Measurements from ENCODE around the gene LSM14B. TPM values are rescaled to one million over a fixed set of nuclear protein-coding genes. Genes with fewer than 3 reads are reported as not detected.

Gene LSM14B
- total and polyA plus RNA-seq, 7 donors, result 26.4 to 67.0 (median 54.2) TPM

DNA sequence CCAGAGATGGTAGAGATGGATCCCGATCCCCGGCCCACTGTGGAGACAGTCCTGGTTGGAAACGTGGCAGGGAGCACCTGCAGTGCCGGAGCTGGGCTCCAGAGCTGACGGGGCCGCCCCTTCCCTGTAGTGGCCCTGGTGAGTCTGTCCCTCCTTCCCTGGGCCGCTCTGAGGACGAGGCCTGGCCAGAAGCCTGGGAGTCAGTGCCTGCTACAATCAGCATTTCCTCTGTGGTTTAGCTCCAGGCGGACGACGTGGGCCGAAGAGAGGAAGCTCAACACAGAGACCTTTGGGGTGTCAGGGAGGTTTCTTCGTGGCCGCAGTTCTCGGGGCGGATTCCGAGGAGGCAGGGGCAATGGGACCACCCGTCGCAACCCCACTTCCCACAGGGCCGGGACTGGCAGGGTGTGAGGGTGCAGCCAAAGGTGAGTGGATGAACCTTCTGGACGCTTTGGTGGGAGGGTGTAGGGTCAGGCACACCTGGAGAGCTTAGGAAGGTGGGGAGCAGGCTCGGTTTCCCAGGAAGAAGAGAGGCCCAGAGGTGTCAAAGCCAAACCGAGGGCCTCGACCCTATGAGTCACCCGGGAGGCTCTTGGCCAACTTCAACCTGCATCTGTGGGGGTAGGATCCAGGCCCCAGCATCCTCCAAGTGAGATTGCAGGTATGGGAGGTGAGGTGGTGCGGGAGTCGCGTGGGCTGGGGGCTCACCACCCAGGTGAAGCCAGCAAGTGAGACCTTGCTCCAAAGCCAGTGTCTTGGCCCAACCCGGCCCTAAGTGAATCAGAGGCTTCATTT lies 11.0 kb downstream of the LSM14B start:
- intact Hi-C loops (cut with DNase I), result no loop called here
- ATAC-seq, result peak in 2 of 4 donors; percentile 2 to 13
- peak; percentile 48 to 64 for DNase-seq
- TF ChIP-seq, protein P1, sequence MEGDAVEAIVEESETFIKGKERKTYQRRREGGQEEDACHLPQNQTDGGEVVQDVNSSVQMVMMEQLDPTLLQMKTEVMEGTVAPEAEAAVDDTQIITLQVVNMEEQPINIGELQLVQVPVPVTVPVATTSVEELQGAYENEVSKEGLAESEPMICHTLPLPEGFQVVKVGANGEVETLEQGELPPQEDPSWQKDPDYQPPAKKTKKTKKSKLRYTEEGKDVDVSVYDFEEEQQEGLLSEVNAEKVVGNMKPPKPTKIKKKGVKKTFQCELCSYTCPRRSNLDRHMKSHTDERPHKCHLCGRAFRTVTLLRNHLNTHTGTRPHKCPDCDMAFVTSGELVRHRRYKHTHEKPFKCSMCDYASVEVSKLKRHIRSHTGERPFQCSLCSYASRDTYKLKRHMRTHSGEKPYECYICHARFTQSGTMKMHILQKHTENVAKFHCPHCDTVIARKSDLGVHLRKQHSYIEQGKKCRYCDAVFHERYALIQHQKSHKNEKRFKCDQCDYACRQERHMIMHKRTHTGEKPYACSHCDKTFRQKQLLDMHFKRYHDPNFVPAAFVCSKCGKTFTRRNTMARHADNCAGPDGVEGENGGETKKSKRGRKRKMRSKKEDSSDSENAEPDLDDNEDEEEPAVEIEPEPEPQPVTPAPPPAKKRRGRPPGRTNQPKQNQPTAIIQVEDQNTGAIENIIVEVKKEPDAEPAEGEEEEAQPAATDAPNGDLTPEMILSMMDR (IDR thresholded peaks at IDR 0.05), result no peak
- WGBS, 3 donors, result 68 to 85% (median 72%) methylated on average over 28 to 29 of the region's 29 CpGs
- Histone ChIP-seq H3K9me3 (no peaks in the 10 kb centered on the region), H3K4me1 (peaks cover 38% of the 10 kb centered on the region), H3K4me3 (peak overlapping the region; percentile 22), H3K27ac (peak overlapping the region; percentile 67), H3K36me3 (ENCODE audit: insufficient read depth in 1 of 2, low read depth in 1 of 2) (peaks cover 13 to 99% of the 10 kb centered on the region in 2 donors), H3K27me3 (ENCODE audit: insufficient read depth in 3 of 3, low read length in 2 of 3) (no peaks in the 10 kb centered on the region)

DNA sequence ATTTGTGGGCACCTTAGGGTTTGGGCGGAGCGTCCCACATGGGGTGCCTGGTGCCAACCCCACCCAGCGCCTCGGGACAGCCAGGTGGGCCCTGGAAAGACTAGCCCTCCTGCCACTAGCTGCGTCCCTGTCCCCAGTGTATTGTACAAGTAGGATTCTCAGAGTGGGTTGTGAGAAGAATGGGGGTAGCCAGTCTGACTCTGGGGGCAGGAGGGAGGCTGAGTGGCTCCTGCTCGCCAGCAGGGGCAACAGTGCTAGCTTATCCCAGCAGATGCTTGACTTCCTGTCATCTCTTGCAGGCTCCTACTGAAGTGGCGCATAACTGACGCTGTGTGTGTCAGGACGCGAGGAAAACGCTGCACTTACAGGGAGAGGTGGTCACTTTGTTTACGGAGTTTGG lies 11.6 kb downstream of the LSM14B start:
- ATAC-seq, result peak in 3 of 4 donors; percentile 19 to 34 (median 26)
- WGBS, 3 donors, result 62 to 81% (median 65%) methylated on average over 12 of the region's 12 CpGs
- no peak overlapping the region for H3K4me3 ChIP-seq

DNA sequence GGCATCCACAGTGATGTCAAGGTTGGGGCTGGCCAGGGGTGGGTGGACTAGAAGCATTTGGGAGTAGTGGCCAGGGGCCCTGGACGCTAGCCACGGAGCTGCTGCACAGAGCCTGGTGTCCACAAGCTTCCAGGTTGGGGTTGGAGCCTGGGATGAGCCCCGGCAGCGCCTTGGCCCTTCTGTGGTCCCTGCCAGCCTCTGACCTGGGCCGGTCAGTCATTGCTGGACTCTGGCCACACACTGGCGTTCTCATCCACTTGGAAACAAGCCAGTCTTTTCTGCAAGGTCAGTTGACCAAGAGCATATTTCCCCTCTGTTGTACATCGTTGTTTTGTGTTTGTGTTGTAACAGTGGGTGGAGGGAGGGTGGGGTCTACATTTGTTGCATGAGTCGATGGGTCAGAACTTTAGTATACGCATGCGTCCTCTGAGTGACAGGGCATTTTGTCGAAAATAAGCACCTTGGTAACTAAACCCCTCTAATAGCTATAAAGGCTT lies 12.5 kb downstream of the LSM14B start:
- DNase-seq, result peak; percentile 71 to 88
- 20 to 34% (median 25%) methylated on average over 11 of the region's 11 CpGs for WGBS, 3 donors

More for the DNA sequence above, 11.6 kb downstream of the LSM14B start:
- Histone ChIP-seq H3K9me3 (no peaks in the 10 kb centered on the region), H3K36me3 (ENCODE audit: insufficient read depth in 1 of 2, low read depth in 1 of 2) (peaks cover 15 to 99% of the 10 kb centered on the region in 2 donors), H3K27ac (peak overlapping the region; percentile 67), H3K27me3 (ENCODE audit: insufficient read depth in 3 of 3, low read length in 2 of 3) (no peaks in the 10 kb centered on the region), H3K4me1 (peaks cover 34% of the 10 kb centered on the region)
- DNase-seq, result no peak
- intact Hi-C loops (cut with DNase I), result no loop called here
- TF ChIP-seq, protein P1 (IDR thresholded peaks at IDR 0.05), result no peak

DNA sequence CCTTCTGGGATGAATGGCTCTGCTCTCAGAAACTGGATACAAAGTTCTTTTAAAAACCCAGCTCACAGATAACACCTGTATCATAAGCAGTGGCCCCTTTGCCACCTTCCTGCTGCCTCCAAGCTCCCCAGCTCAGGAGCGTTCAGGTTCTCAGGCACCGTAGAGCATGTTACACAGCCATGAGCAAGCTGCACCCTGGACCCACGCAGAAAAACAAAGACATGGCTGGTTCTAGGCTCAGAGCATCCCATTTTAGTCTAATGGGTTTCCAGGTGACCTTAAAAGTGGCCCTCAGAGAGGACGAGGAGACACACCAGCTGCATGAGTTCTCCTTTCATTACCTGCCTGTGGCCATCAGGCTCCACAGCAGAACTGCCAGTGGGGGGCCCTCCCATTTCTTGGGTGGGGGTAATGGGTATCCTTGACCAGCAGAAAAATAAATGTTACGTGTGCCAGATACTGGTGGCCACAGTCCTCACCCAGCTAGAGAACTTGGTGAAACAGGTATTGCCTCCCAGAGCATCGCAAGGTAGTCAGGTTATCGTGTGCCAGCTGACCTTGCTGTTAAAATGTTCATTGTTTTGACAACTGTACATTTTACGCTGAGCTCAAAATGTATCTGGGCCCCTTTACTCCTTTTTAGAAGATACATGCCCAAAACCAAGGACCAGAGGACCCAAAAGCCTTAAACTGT lies 13.4 kb downstream of the LSM14B start:
- no peaks in the 10 kb centered on the region for H3K9me3 ChIP-seq
- peaks cover 19 to 99% of the 10 kb centered on the region in 2 donors for H3K36me3 ChIP-seq (ENCODE audit: insufficient read depth in 1 of 2, low read depth in 1 of 2)
- no peaks in the 10 kb centered on the region for H3K27me3 ChIP-seq (ENCODE audit: insufficient read depth in 3 of 3, low read length in 2 of 3)
- intact Hi-C loops (cut with DNase I), result loop anchor here (2.0 to 5.0 kb wide), 5 partner anchors 13 to 123 kb away; partner anchors contain the start of genes LSM14B (in 1 of the 2) and TAF4 (in 1 of the 2)
- WGBS, 3 donors, result 89 to 96% (median 90%) methylated on average over 8 of the region's 8 CpGs
- peak overlapping the region; percentile 67 for H3K27ac ChIP-seq
- no peak overlapping the region for H3K4me3 ChIP-seq
- TF ChIP-seq, protein P1 (IDR thresholded peaks at IDR 0.05), result no peak
- no peak for ATAC-seq
- no peak for DNase-seq
- H3K4me1 ChIP-seq, result peaks cover 34% of the 10 kb centered on the region

More for the DNA sequence above, 12.5 kb downstream of the LSM14B start:
- Histone ChIP-seq H3K27me3 (ENCODE audit: insufficient read depth in 3 of 3, low read length in 2 of 3) (no peaks in the 10 kb centered on the region), H3K36me3 (ENCODE audit: insufficient read depth in 1 of 2, low read depth in 1 of 2) (peaks cover 19 to 99% of the 10 kb centered on the region in 2 donors), H3K4me1 (peaks cover 31% of the 10 kb centered on the region), H3K27ac (peak overlapping the region; percentile 67), H3K9me3 (no peaks in the 10 kb centered on the region), H3K4me3 (no peak overlapping the region)
- intact Hi-C loops (cut with DNase I), result loop anchor here (5.0 kb wide), 4 partner anchors 67 to 122 kb away; partner anchors contain the start of gene TAF4 (in 1 of the 2)
- ATAC-seq, result peak; percentile 51 to 74 (median 65)
- TF ChIP-seq, protein P1 (IDR thresholded peaks at IDR 0.05), result no peak
